ENCODE results near the gene SYTL4. TPM values are rescaled to one million over a fixed set of nuclear protein-coding genes. Genes with fewer than 3 reads are reported as not detected.

The SYTL4 gene
- polyA plus RNA-seq, 2 of the 4 experiments (the other 2 are of a cell fraction), result 3.3 to 3.9 TPM

DNA sequence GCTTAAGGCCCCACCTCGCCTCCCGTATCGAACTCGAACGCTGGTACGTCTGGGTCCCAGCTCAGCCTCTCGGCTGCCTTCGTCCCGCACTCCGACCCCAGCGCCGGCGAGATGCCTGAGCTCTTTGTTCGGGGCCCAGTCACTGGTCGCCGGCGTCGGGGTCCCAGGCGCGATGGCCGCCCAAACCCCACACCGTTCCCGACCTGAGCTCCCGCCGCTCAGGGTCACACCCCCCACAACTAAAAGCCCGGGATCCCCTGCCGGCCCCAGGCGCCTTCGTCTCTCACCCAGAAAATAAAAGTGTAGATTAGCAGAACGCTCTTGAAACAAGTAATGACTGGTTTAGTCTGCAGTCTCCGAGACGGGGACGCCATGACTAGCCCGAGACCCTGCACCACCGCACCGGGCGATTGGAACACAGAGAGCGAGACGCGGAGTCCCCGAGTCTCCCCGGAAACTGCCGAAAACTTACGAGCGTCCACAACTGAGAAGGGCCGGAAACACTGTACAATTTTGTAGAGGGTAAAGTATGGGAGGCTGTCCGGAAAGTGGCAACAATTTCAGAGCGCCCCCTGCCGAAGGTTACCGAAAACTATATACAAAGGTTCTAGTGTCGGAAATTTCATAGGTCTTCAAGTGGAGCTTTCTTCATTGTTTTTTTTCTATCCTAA, 95.5 kb downstream of the SYTL4 start, which contains the start of gene TSPAN6 (continued):
- TF ChIP-seq NFE2L2 (conservative IDR thresholded peaks at IDR 0.05; ENCODE audit: low read length) (no peak), TFCP2L1 (CRISPR knock-in tag; IDR thresholded peaks at IDR 0.05) (no peak), GATA3 (IDR thresholded peaks at IDR 0.05; ENCODE audit: borderline replicate concordance) (no peak), KDM5A (IDR thresholded peaks at IDR 0.05) (peak; percentile 57; the same call in 1 of the 2 replicates), POLR2A (IDR thresholded peaks at IDR 0.05; ENCODE audit: low read length) (peak; percentile 54), CBX2 (IDR thresholded peaks at IDR 0.05; ENCODE audit: borderline replicate concordance, low read depth) (no peak), CBX8 (IDR thresholded peaks at IDR 0.05) (no peak), HOXB13 (CRISPR knock-in tag; IDR thresholded peaks at IDR 0.05; ENCODE audit: low read depth) (no peak)
- TF ChIP-seq, protein P1, sequence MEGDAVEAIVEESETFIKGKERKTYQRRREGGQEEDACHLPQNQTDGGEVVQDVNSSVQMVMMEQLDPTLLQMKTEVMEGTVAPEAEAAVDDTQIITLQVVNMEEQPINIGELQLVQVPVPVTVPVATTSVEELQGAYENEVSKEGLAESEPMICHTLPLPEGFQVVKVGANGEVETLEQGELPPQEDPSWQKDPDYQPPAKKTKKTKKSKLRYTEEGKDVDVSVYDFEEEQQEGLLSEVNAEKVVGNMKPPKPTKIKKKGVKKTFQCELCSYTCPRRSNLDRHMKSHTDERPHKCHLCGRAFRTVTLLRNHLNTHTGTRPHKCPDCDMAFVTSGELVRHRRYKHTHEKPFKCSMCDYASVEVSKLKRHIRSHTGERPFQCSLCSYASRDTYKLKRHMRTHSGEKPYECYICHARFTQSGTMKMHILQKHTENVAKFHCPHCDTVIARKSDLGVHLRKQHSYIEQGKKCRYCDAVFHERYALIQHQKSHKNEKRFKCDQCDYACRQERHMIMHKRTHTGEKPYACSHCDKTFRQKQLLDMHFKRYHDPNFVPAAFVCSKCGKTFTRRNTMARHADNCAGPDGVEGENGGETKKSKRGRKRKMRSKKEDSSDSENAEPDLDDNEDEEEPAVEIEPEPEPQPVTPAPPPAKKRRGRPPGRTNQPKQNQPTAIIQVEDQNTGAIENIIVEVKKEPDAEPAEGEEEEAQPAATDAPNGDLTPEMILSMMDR (IDR thresholded peaks at IDR 0.05), result peak; percentile 69
- TF ChIP-seq, protein P2, sequence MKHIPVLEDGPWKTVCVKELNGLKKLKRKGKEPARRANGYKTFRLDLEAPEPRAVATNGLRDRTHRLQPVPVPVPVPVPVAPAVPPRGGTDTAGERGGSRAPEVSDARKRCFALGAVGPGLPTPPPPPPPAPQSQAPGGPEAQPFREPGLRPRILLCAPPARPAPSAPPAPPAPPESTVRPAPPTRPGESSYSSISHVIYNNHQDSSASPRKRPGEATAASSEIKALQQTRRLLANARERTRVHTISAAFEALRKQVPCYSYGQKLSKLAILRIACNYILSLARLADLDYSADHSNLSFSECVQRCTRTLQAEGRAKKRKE (CRISPR knock-in tag; IDR thresholded peaks at IDR 0.05; ENCODE audit: low read depth), result no peak

DNA sequence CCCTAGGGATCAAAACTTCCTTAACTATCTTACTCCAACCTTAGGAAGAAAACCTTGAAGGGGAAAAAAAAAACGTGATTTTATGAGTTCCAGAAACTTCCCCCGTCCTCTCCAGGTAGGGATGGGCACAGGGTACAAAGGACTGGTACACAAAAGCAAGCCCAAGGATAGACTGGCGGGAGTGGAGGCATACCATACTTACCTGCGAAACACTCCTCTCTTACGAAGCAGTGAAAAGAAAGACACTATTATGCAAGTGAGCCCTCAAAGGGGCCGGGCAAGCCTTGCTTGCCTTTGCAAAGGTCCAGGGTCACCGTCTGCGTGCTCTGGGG, 96.0 kb downstream of the SYTL4 start:
- Histone ChIP-seq H3K9me3 (no peaks in the 10 kb centered on the region), H3K4me2 (peak overlapping the region; percentile 80), H3K4me1 (peaks cover 8% of the 10 kb centered on the region; the same call in 2 of the 3 replicates), H3K4me3 (peak overlapping the region; percentile 79), H3K27ac (peak overlapping the region; percentile 81 to 92)
- TF ChIP-seq SMC3 (IDR thresholded peaks at IDR 0.05) (no peak), CBX8 (IDR thresholded peaks at IDR 0.05) (no peak), POLR2A (IDR thresholded peaks at IDR 0.05; ENCODE audit: low read length) (no peak), TFCP2L1 (CRISPR knock-in tag; IDR thresholded peaks at IDR 0.05) (no peak), NPAS2 (CRISPR knock-in tag; IDR thresholded peaks at IDR 0.05; ENCODE audit: borderline replicate concordance) (no peak), ZC3H11A (IDR thresholded peaks at IDR 0.05) (no peak), HEYL (CRISPR knock-in tag; IDR thresholded peaks at IDR 0.05) (no peak), FOSL2 (IDR thresholded peaks at IDR 0.05) (no peak), FOSL2 (CRISPR knock-in tag; IDR thresholded peaks at IDR 0.05) (no peak), MAFK (IDR thresholded peaks at IDR 0.05; ENCODE audit: partially characterized antibody) (no peak), HOXA7 (CRISPR knock-in tag; IDR thresholded peaks at IDR 0.05) (no peak), RAD21 (conservative IDR thresholded peaks at IDR 0.05 in 1 of 2, IDR thresholded peaks at IDR 0.05 in 1 of 2) (no peak), ZNF302 (CRISPR knock-in tag; IDR thresholded peaks at IDR 0.05) (no peak), RARB (CRISPR knock-in tag; IDR thresholded peaks at IDR 0.05) (no peak), BHLHE40 (IDR thresholded peaks at IDR 0.05; ENCODE audit: low read depth, low read length) (no peak), EHF (CRISPR knock-in tag; IDR thresholded peaks at IDR 0.05) (no peak)
- TF ChIP-seq, protein P3, sequence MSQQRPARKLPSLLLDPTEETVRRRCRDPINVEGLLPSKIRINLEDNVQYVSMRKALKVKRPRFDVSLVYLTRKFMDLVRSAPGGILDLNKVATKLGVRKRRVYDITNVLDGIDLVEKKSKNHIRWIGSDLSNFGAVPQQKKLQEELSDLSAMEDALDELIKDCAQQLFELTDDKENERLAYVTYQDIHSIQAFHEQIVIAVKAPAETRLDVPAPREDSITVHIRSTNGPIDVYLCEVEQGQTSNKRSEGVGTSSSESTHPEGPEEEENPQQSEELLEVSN (IDR thresholded peaks at IDR 0.05; ENCODE audit: borderline replicate concordance, low read depth), result no peak
- TF ChIP-seq, protein P4, sequence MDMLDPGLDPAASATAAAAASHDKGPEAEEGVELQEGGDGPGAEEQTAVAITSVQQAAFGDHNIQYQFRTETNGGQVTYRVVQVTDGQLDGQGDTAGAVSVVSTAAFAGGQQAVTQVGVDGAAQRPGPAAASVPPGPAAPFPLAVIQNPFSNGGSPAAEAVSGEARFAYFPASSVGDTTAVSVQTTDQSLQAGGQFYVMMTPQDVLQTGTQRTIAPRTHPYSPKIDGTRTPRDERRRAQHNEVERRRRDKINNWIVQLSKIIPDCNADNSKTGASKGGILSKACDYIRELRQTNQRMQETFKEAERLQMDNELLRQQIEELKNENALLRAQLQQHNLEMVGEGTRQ (IDR thresholded peaks at IDR 0.05), result no peak
- FAIRE-seq (no peak), ATAC-seq (peak; percentile 54 to 61), DNase-seq (ENCODE audit: low read depth in 1 of 2, low spot score in 1 of 2) (no peak)
- CTCF ChIA-PET, result interaction anchor here (0.7 to 3.5 kb wide), 8 partner anchors 11 to 188 kb away, joined by 3 to 19 read pairs (median 7); no protein-coding TSS in a partner anchor
- WGBS (ENCODE audit: missing lambda C conversion rate), result 24% methylated on average over 7 of the region's 8 CpGs
- POLR2A ChIA-PET, result interaction anchor here (0.6 to 1.5 kb wide), 3 partner anchors 21 to 415 kb away, joined by 4 to 14 read pairs (median 4); no protein-coding TSS in a partner anchor
